NCI-H524 treated with DMSO at 0.1 percent for 48 hours (cell line): ENCODE data around the gene SSX2IP.
"Not testable (repeated sequence)": the region's sequence is repeated elsewhere in the genome, so short reads cannot be mapped to it uniquely, and the experiment has no call there.

Experiments
- DNase-seq: peaks from one replicate; lab custom pipeline; 2025; lab: John Stamatoyannopoulos, UW

SSX2IP gene

GRCh38 chr1:84677415-84678099 is 12.7 kb downstream of the SSX2IP start:
- DNase-seq, result no peak

DNA sequence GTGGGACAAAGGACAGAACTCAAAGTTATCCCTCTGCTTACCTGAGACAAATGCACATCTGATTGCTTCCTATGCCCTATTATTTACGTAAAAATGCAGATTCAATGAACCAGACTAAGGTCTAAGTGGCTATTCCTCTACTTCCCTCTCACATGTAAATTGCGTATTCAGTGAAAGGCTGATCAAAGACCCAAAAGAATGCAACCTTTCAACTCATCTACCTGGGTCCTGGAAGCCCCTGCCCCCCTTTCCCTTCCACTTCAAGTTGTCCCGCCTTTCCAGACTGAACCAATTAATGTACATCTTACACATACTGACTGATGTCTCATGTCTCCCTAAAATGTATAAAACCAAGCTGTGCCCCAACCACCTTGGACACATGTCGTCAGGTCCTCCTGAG is 14.6 kb downstream of the SSX2IP start:
- DNase-seq, result no peak

GRCh38 chr1:84675106-84675505 is 15.2 kb downstream of the SSX2IP start:
- DNase-seq, result no peak

GRCh38 chr1:84674705-84675104 is 15.6 kb downstream of the SSX2IP start:
- DNase-seq, result no peak

DNA sequence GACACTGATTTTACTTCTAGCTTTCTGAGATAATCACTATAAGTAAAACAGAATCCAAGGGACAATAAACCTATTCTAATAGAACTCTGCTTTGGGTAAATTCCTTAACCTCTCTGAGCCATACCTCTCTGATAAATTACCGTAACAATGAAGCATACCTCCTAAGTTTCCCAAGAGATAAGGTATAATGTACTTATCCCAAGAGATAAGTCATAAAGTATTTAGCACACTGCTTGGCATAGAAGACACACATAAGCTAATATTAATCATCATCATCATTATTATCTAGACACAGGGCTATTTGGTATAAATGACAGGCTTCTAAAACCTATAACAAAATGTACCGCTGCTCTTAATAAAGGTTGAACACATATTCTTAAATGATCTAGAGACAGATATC is 16.2 kb downstream of the SSX2IP start:
- DNase-seq, result no peak

- no peak for DNase-seq
These were observed 18.0 kb downstream of the SSX2IP start for GRCh38 chr1:84672080-84672854.

- DNase-seq, result no peak
These were observed 20.4 kb downstream of the SSX2IP start for GRCh38 chr1:84669831-84670230.

GRCh38 chr1:84668185-84668584 is 22.1 kb downstream of the SSX2IP start:
- DNase-seq, result no peak

- DNase-seq, result no peak
These were observed 24.5 kb downstream of the SSX2IP start for GRCh38 chr1:84665703-84666317.

- DNase-seq, result no peak
These were observed 37.1 kb downstream of the SSX2IP start for GRCh38 chr1:84653130-84653677.

GRCh38 chr1:84644472-84644871 is 45.8 kb downstream of the SSX2IP start:
- DNase-seq, result no peak

DNA sequence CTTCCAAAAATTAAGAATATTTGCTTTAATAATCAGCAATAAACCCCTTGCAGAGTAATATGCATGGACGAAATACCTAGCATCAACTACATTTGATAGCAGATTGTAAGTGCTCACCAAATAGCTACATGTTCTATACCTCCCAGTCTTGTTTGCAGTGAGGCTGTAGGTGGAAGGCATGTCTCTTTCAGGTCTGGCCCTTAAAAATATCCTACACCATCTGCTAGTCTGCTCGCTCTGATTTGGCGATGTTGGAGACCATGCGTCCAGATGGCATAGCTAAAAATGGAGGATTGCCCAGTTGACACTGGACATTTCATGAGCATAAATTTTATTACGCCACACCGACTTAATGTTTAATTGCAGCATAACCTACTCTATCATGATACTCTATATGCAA is 47.1 kb downstream of the SSX2IP start:
- no peak for DNase-seq

DNA sequence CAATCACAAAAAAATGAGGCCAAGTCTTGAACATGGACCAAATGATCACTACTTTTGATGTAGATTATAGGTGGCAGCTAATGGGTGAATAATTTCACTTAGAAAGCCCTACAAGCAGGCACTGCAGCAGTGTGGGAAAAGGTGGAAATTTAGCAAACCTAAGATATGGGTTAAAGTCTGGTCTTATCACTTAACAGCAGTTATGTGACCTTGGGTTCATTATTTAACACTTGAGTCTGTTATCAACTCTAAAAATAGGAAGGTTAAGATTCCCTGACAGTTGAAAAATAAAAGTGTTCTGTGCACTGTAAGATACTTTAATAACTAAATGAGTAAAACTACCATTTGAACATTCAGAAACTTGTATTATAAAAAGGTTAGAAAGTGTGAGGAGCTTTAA is 47.5 kb downstream of the SSX2IP start:
- no peak for DNase-seq

DNA sequence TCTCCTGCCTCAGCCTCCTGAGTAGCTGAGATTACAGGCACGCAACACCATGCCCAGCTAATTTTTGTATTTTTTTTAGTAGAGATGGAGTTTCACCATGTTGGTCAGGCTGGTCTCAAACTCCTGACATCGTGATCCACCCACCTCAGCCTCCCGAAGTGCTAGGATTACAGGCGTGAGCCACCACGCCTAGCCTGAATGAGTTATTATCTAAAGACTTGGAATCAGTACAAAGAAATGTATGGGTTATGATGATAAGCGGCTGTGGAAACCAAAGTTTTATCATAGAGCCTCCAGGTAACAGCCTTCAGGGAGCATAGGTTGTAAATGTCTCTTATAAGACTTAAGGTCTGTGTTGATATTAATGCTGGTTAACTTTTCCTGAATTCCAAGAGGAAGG is 50.5 kb downstream of the SSX2IP start:
- DNase-seq, result not testable (repeated sequence)

GRCh38 chr1:84635429-84635828 is 54.8 kb downstream of the SSX2IP start:
- no peak for DNase-seq

- no peak for DNase-seq
These were observed 55.6 kb downstream of the SSX2IP start for GRCh38 chr1:84634536-84635205.

DNA sequence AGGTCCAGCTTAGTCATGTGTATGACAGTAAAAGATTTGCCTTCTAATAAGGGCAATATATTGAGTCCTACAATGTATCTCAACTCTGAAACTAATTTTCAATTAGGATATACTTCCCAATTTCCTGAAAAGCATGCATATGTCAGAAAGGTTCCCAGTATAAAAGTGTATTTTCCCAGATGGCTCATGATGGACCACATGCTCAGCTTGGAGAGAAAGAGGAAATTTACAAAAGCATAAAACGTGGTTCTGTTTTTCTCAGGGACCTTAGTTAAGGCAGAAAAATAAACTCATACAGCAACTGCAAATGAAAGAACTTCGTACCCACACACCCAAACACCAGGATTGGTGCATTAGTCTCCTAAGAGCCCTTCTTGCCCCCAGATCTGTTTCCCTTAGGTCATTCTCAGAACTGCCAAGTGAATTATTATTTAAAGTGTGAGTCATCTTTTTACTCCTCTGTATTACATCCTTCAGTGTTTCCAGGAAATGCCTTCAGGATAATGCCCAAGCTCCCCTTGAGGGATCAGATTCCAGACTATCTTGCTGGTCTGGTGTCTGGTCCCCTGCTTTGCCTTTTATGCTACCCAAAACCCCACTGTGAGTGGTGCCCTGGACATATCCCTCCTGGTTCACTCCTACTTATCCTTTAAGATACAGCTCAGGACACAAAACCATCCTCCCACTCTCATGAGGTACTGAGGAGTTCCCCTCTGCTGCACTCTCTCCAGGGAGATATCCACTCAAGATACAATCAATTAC is 57.4 kb downstream of the SSX2IP start:
- no peak for DNase-seq

GRCh38 chr1:84632137-84632536 is 58.1 kb downstream of the SSX2IP start:
- no peak for DNase-seq

GRCh38 chr1:84624876-84625275 is 65.4 kb downstream of the SSX2IP start:
- no peak for DNase-seq

GRCh38 chr1:84621553-84621952 is 68.7 kb downstream of the SSX2IP start:
- DNase-seq, result no peak

DNA sequence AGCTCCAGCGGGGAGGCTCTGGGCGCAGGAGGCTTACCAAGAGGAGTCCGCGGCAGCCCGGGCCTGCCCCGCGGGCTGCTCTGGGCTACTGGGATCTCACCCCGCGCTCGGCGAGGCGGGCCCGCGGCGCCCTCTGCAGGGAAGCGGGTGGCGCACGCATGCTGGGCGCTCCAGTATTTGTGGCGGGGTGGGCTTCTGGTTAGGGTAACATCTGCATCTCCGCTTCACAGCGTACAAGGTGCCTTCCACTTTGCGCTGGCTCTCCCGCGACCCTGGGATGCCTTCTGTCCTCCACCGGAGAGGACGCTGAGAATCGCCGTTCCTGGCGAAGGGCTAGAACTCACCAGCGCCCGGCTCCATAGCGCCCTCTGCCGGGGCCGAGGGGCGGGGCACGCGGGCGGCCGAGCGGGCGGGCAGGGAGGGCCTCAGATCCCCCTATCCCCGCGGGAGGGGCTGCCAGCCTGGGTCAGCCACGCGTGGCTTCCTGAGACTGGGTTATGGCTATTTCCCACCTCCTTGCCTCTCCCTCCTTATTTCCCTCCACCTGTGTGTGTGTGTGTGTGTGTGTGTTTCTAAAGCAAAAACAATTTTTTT is 69.4 kb downstream of the SSX2IP start:
- peak; percentile 72 for DNase-seq
